PC-3 (cell line): ENCODE results near the gene TPCN2.

Source experiments
- CTCF ChIP-seq: fragments of 300-600 bp; sonication (generic); conservative IDR thresholded peaks from 2 replicates; pipeline ENCODE4 v1.5.1; 2017; ENCODE audit warnings: antibody characterized with exemption, low read depth, mild to moderate bottlenecking, low read length
- EZH2 ChIP-seq: fragments of 300-600 bp; sonication (generic); IDR thresholded peaks from one replicate; pipeline ENCODE4 v1.6.1; 2017; ENCODE audit warnings: antibody characterized with exemption, mild to moderate bottlenecking, low read length; ENCODE audit not compliant: unreplicated experiment

GRCh38 chr11:69005183-69005630 is 43.5 kb upstream of the TPCN2 start:
- TF ChIP-seq EZH2 (no peak), CTCF (no peak)
